Heart left ventricle (tissue), 13 donors: ENCODE results near the gene NUP62.

Experiments used
- POLR2A ChIP-seq, 2 donors: fragments of 450-650 bp; IDR thresholded peaks; one replicate each; pipeline ENCODE4 v1.6.1; 2017; ENCODE audit warnings: antibody characterized with exemption in 2 of 2, mild to moderate bottlenecking in 2 of 2, moderate library complexity in 2 of 2
- TF ChIP-seq, protein P1 (sequence below), 12 donors: fragments of 200-600 bp; sonication (generic) in 4 of 12; IDR thresholded peaks; one replicate each; pipeline versions ENCODE4 v1.5.0 to v1.8.0; 2018 to 2022; ENCODE audit warnings: antibody characterized with exemption in 12 of 12, mild to moderate bottlenecking in 5 of 12
- donor health status: ischemic (EF 13 %, LVEDD 7.1; RV severe dilation, severe dysfunction).
- donor health status: DM: no; HTN: yes; CAD: no.
- donor health status: DM: no; HTN: no; CAD: no.
- donor health status: ischemic (EF 25% LVEDD 6.9; RV normal size, moderate dysfunction).
- donor health status: ischemic (EF 25% LVEDD 5.7; RV mildly dilated, moderate dysfunction).
- donor health status: ischemic (EF 35%, LVEDD 5.7; RV mildly dilated, moderate dysfunction).
- donor health status: nonischemic (EF 11% LVEDD 7.7; RV severe dilation, severe dysfunction).
- donor health status: DM: yes; HTN: yes; CAD: no.
- donor health status: PGD.
- donor health status: ischemic (EF 29% LVEDD 5.4; RV normal size, mild dysfunction).
- donor health status: nonischemic (EF 23%, LVEDD 6.1; RV moderate dilation, normal function).

DNA sequence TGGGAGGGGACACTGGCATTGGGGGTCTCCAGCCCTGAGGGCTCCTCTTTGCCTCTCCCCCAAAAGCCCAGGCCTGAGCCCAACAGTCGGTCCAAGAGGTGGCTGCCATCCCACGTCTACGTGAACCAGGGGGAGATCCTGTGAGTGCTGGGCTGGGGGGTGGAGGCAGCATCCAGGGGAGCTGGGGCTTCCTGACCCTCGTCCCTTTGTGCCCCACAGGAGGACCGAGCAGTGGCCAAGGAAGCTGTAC, 71.5 kb downstream of the NUP62 start:
- TF ChIP-seq, protein P1, sequence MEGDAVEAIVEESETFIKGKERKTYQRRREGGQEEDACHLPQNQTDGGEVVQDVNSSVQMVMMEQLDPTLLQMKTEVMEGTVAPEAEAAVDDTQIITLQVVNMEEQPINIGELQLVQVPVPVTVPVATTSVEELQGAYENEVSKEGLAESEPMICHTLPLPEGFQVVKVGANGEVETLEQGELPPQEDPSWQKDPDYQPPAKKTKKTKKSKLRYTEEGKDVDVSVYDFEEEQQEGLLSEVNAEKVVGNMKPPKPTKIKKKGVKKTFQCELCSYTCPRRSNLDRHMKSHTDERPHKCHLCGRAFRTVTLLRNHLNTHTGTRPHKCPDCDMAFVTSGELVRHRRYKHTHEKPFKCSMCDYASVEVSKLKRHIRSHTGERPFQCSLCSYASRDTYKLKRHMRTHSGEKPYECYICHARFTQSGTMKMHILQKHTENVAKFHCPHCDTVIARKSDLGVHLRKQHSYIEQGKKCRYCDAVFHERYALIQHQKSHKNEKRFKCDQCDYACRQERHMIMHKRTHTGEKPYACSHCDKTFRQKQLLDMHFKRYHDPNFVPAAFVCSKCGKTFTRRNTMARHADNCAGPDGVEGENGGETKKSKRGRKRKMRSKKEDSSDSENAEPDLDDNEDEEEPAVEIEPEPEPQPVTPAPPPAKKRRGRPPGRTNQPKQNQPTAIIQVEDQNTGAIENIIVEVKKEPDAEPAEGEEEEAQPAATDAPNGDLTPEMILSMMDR (IDR thresholded peaks at IDR 0.05), result no peak
- no peak for TF ChIP-seq POLR2A (IDR thresholded peaks at IDR 0.05)
